K562 (cell line): ENCODE results near the gene IGFBPL1. TPM values are rescaled to one million over a fixed set of nuclear protein-coding genes. Genes with fewer than 3 reads are reported as not detected.

ENCODE experiments used
- ATAC-seq: fragments of 200-7000 bp; cut with Tn5 transposase; 3 replicates; pipeline ENCODE4 v1.9.1; 2020; ENCODE audit warnings: moderate library complexity
- BruUV-seq: library from RNA; stranded (reverse); fragments of 400-500 nt; replicated peaks from 2 replicates; lab custom pipeline; 2021; lab: Mats Ljungman, UMichigan
- CTCF ChIA-PET: fragments of 300-600 bp; formaldehyde crosslinking; extraction: SDS; loops from one replicate; lab custom pipeline; 2021; ENCODE audit warnings: low intra/inter-chr PET ratio; lab: Yijun Ruan, JAX
- POLR2A ChIA-PET: fragments of 300-600, 350-650 bp; sonication (Branson Sonifier 250); formaldehyde crosslinking; extraction: SDS; loops from one replicate; lab custom pipeline; 2021; ENCODE audit warnings: antibody characterized with exemption, inconsistent platforms; lab: Yijun Ruan, JAX
- DNase-seq, 4 experiments: peaks; one replicate each; pipeline versions ENCODE4 v3.0.0 to v3.0.0-alpha.2; 2011 to 2018; ENCODE audit warnings: low spot score in 3 of 4, mixed read lengths in 3 of 4; ENCODE audit errors: extremely low read depth in 1 of 4
- FAIRE-seq: peaks from 2 replicates; lab custom pipeline; 2011; peaks lifted over from hg19 to GRCh38; lab: Jason Lieb, UNC
- H2AFZ ChIP-seq: 2 replicates; pipeline ENCODE4 v1.6.0; 2011; ENCODE audit warnings: low read depth, low read length, control low read depth, inconsistent platforms
- H3K27ac ChIP-seq: fragments of 200-600 bp; 3 replicates; pipeline ENCODE4 v1.8.0; 2011; ENCODE audit warnings: low read depth, mild to moderate bottlenecking, control low read depth, inconsistent platforms, low read length, moderate library complexity, mixed read lengths; ENCODE audit errors: extremely low read depth
- H3K27me3 ChIP-seq, 2 experiments: fragments of 300-600 bp in 1 of 2; 2 replicates in 1 of 2; 3 replicates in 1 of 2; pipeline versions ENCODE4 v1.6.0 to v1.8.0; 2011; ENCODE audit warnings: inconsistent platforms in 2 of 2, low read length in 2 of 2, mild to moderate bottlenecking in 1 of 2, mixed read lengths in 1 of 2, moderate library complexity in 1 of 2; ENCODE audit not compliant: control insufficient read depth in 2 of 2, insufficient read depth in 2 of 2
- H3K36me3 ChIP-seq: fragments of 300-600 bp; 3 replicates; pipeline ENCODE4 v1.8.0; 2011; ENCODE audit warnings: mild to moderate bottlenecking, low read length, inconsistent platforms; ENCODE audit not compliant: control insufficient read depth, insufficient read depth
- H3K4me1 ChIP-seq, 2 experiments: fragments of 200-600 bp in 1 of 2; replicated peaks in 1 of 2; 2 replicates in 1 of 2; 3 replicates in 1 of 2; pipeline versions ENCODE4 v1.5.1 to v1.8.0; 2011; ENCODE audit warnings: inconsistent platforms in 2 of 2, low read length in 2 of 2, mild to moderate bottlenecking in 1 of 2, mixed read lengths in 1 of 2, moderate library complexity in 1 of 2; ENCODE audit not compliant: control insufficient read depth in 2 of 2, insufficient read depth in 2 of 2
- H3K4me2 ChIP-seq: 2 replicates; pipeline ENCODE4 v1.6.1; 2011; ENCODE audit warnings: low read length, control low read depth, inconsistent platforms, mixed read lengths; ENCODE audit not compliant: insufficient read depth
- H3K4me3 ChIP-seq: fragments of 200-600 bp; sonication (generic), shearing (Covaris generic); 2 replicates; pipeline ENCODE4 v1.5.1; 2016; ENCODE audit warnings: control low read depth, inconsistent platforms
- H3K79me2 ChIP-seq: fragments of 200-600 bp; 3 replicates; pipeline ENCODE4 v1.8.0; 2011; ENCODE audit warnings: low read length, inconsistent platforms; ENCODE audit not compliant: control insufficient read depth, insufficient read depth
- H3K9ac ChIP-seq, 2 experiments: 2 replicates each; pipeline versions ENCODE4 v1.6.0 to v1.6.1; 2011; ENCODE audit warnings: low read depth in 2 of 2, low read length in 2 of 2, control low read depth in 1 of 2, inconsistent platforms in 1 of 2, mild to moderate bottlenecking in 1 of 2, mixed read lengths in 1 of 2; ENCODE audit not compliant: insufficient read depth in 1 of 2
- H3K9me1 ChIP-seq: one replicate; pipeline ENCODE4 v1.6.0; 2011; ENCODE audit warnings: inconsistent platforms, mild to moderate bottlenecking, low read length, moderate library complexity; ENCODE audit not compliant: control insufficient read depth, insufficient read depth
- H3K9me3 ChIP-seq: replicated peaks from 2 replicates; pipeline ENCODE4 v1.5.1; 2011; ENCODE audit warnings: low read depth, low read length, inconsistent platforms; ENCODE audit not compliant: control insufficient read depth, insufficient read depth
- H4K20me1 ChIP-seq: replicated peaks from 2 replicates; pipeline ENCODE4 v1.6.1; 2011; ENCODE audit warnings: low read length, inconsistent platforms, mixed read lengths; ENCODE audit not compliant: control insufficient read depth, insufficient read depth
- CC2D1A ChIP-seq: fragments of 450-650 bp; IDR thresholded peaks from 2 replicates; pipeline ENCODE4 v1.6.1; 2017; ENCODE audit warnings: mild to moderate bottlenecking
- CHCHD3 ChIP-seq: fragments of 250-450 bp; sonication (Bioruptor Pico); IDR thresholded peaks from 2 replicates; pipeline ENCODE4 v2.1.2; 2022; ENCODE audit warnings: mild to moderate bottlenecking
- GTF2B ChIP-seq: IDR thresholded peaks from 2 replicates; pipeline ENCODE4 v1.6.1; 2011; ENCODE audit not compliant: insufficient read length; ENCODE audit errors: extremely low read depth
- SMAD2 ChIP-seq: fragments of 150-350 bp; IDR thresholded peaks from 2 replicates; pipeline ENCODE4 v1.6.1; 2014; ENCODE audit warnings: low read depth, mild to moderate bottlenecking, low read length
- WGBS: fragments of 100-300 bp; shearing (Covaris generic); methylation state at CpG from one replicate; pipeline ENCODE4 v1.1.6; 2016; ENCODE audit warnings: low coverage, mixed read lengths; ENCODE audit not compliant: insufficient coverage; ENCODE audit errors: missing lambda C conversion rate; 5-methylcytosine and 5-hydroxymethylcytosine counted together
- in situ Hi-C: fragments of 300-500 bp; cut with MboI; formaldehyde crosslinking; loops from 4 replicates; pipeline ENCODE4 v1.15.0; 2018; ENCODE audit warnings: inconsistent platforms, mixed read lengths
- intact Hi-C: fragments of 100-400 bp; cut with micrococcal nuclease; formaldehyde crosslinking; loops from 2 replicates; pipeline ENCODE4 v1.14.2; 2022
- polyA plus RNA-seq, 8 experiments: library from polyadenylated mRNA; depleted of rRNA in 4 of 8; stranded (reverse) in 5 of 8; unstranded in 3 of 8; fragments of >200 nt; fragmentation: Nextera tagmentation in 2 of 8; fragmentation: Illumina TruSeq in 1 of 8; extraction: Ambion mirVana in 2 of 8; extraction: Trizol in 1 of 8; gene quantifications; 2 replicates each; pipeline versions ENCODE4 v1.2.1 to v1.2.3, GENCODE V29; 2011 to 2014; ENCODE audit warnings: inconsistent platforms in 1 of 8, missing spikeins in 1 of 8
- total RNA-seq, 7 experiments: library from RNA; depleted of rRNA in 6 of 7; stranded (reverse); fragments of >200 nt in 6 of 7; fragmentation: Illumina TruSeq in 2 of 7; extraction: Trizol in 2 of 7; gene quantifications; 2 replicates each; pipeline versions ENCODE4 v1.2.1 to v1.2.3, GENCODE V29; 2011 to 2021; ENCODE audit warnings: low replicate concordance in 1 of 7

Gene IGFBPL1
- total and polyA plus RNA-seq, 9 of the 15 experiments (the other 6 are each of a cell fraction or from before 2014, with no cell fraction given) = not detected

DNA sequence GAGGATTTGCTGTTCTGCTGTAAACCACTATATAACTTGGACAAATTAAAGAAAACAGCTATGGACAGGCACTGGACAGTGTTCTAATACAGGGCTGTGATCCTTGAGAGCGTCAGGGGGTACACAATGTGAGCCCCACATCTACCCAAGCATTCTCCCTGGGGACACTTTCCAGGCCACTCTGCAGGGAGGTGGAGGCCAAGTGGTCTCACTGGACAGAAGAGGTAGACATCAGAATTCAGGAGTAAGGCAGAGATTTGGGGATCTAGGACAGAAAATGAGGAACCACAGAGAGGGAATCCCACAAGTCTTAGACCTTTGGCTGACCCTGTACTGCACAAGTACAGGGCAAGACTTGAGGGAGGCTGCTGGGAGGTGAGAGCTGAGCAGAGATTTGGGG lies 3.8 kb upstream of the IGFBPL1 start (continued):
- no peak for TF ChIP-seq CHCHD3 (CRISPR knock-in tag)
- no peak for TF ChIP-seq GTF2B

GRCh38 chr9:38424918-38425317 lies 664 bp upstream of the IGFBPL1 start:
- Histone ChIP-seq H3K9me3 (no peaks in the 10 kb centered on the region), H4K20me1 (no peaks in the 10 kb centered on the region), H3K9me1 (no peaks in the 10 kb centered on the region)
- CTCF ChIA-PET = no interaction called here
- TF ChIP-seq SMAD2 = no peak
- no peak for TF ChIP-seq CC2D1A
- TF ChIP-seq, all 486 proteins: peak for 0
- POLR2A ChIA-PET = no interaction called here
- Histone ChIP-seq H3K4me1 (peaks cover 0 to 10% of the 10 kb centered on the region in 2 experiments; a peak in 2 of 5 replicates), H3K9ac (no peak overlapping the region), H2AFZ (no peak overlapping the region), H3K27ac (no peak overlapping the region), H3K4me3 (no peak overlapping the region), H3K36me3 (no peaks in the 10 kb centered on the region), H3K79me2 (no peaks in the 10 kb centered on the region), H3K27me3 (peaks cover 35 to 59% of the 10 kb centered on the region in 2 experiments), H3K4me2 (no peak overlapping the region)
- ATAC-seq (no peak), DNase-seq (no peak), FAIRE-seq (no peak)
- WGBS = 1% methylated on average over 4 of the region's 4 CpGs
- intact Hi-C loops = no loop called here
- no TSS peak for BruUV-seq
- in situ Hi-C loops = no loop called here
